ENCODE data around the gene SLC38A9.

- TF ChIP-seq RAD21 (IDR thresholded peaks at IDR 0.05), result peak in 1 of 2 donors; percentile 17
- TF ChIP-seq TAF1 (conservative IDR thresholded peaks at IDR 0.05), result no peak
- TF ChIP-seq REST (IDR thresholded peaks at IDR 0.05), result no peak
- TF ChIP-seq ZBTB33 (IDR thresholded peaks at IDR 0.05), result no peak
- TF ChIP-seq CTCF (IDR thresholded peaks at IDR 0.05; ENCODE audit: low read depth, low read length, missing input control), result no peak
- TF ChIP-seq MAX (IDR thresholded peaks at IDR 0.05), result no peak
- no peak for TF ChIP-seq GABPA (IDR thresholded peaks at IDR 0.05 in 1 of 2, conservative IDR thresholded peaks at IDR 0.05 in 1 of 2)
- no peak for TF ChIP-seq JUND (IDR thresholded peaks at IDR 0.05)
- no peak for TF ChIP-seq SP1 (IDR thresholded peaks at IDR 0.05)
- no peak for TF ChIP-seq EGR1 (IDR thresholded peaks at IDR 0.05; ENCODE audit: low read depth in 2 of 2)
- TF ChIP-seq FOXA2 (IDR thresholded peaks at IDR 0.05), result no peak
- no peak for TF ChIP-seq FOXA1 (IDR thresholded peaks at IDR 0.05)
- TF ChIP-seq RXRA (IDR thresholded peaks at IDR 0.05), result no peak
- TF ChIP-seq YY1 (IDR thresholded peaks at IDR 0.05), result no peak
Measured at GRCh38 chr5:55701462-55702103, 10.5 kb downstream of the SLC38A9 start.

Data from liver (tissue), 3 donors.